CD4-positive, alpha-beta T cell (primary cell): ENCODE results near the gene SIN3A. TPM values are rescaled to one million over a fixed set of nuclear protein-coding genes. Genes with fewer than 3 reads are reported as not detected.

Experiments used
- ATAC-seq: fragments of 200-7000 bp; cut with Tn5 transposase; one replicate; pipeline ENCODE4 v1.10.0; 2022; ENCODE audit warnings: mild to moderate bottlenecking; ENCODE audit not compliant: poor library complexity
- CTCF ChIA-PET: fragments of 350-600 bp; sonication (Branson Sonifier 250); formaldehyde crosslinking; loops from one replicate; lab custom pipeline; 2021; ENCODE audit warnings: antibody characterized with exemption, inconsistent platforms; lab: Charles Lee
- POLR2A ChIA-PET: fragments of 350-600 bp; sonication (Branson Sonifier 250); formaldehyde crosslinking; loops from one replicate; lab custom pipeline; 2021; ENCODE audit warnings: antibody characterized with exemption, inconsistent platforms; lab: Charles Lee
- DNase-seq, 14 experiments: peaks; one replicate each; pipeline ENCODE4 v3.0.0-alpha.2; 2013 to 2020; ENCODE audit warnings: mixed read lengths in 2 of 14
- H3K27ac ChIP-seq, 2 donors: one replicate each; pipeline versions ENCODE4 v1.5.1 to v1.7.0; 2013; ENCODE audit warnings: low read length in 2 of 2, low read depth in 1 of 2, mild to moderate bottlenecking in 1 of 2
- H3K27me3 ChIP-seq, 2 experiments: 1 replicate in 1 of 2; 2 replicates in 1 of 2; pipeline versions ENCODE4 v1.6.1 to v1.7.0; 2013; ENCODE audit warnings: low read length in 2 of 2, control low read depth in 1 of 2, mild to moderate bottlenecking in 1 of 2, moderate library complexity in 1 of 2; ENCODE audit not compliant: insufficient read depth in 2 of 2, control insufficient read depth in 1 of 2
- H3K36me3 ChIP-seq: one replicate; pipeline ENCODE4 v1.6.1; 2013; ENCODE audit warnings: low read length, control low read depth; ENCODE audit not compliant: insufficient read depth
- H3K4me1 ChIP-seq: one replicate; pipeline ENCODE4 v1.6.1; 2013; ENCODE audit warnings: low read length, control low read depth; ENCODE audit not compliant: insufficient read depth
- H3K4me3 ChIP-seq: one replicate; pipeline ENCODE4 v1.5.1; 2013; ENCODE audit warnings: mild to moderate bottlenecking, low read length, moderate library complexity
- H3K9me3 ChIP-seq, 2 experiments: 1 replicate in 1 of 2; 2 replicates in 1 of 2; pipeline versions ENCODE4 v1.6.1 to v1.7.0; 2013; ENCODE audit warnings: low read length in 2 of 2, mild to moderate bottlenecking in 2 of 2, control low read depth in 1 of 2, moderate library complexity in 1 of 2; ENCODE audit not compliant: control insufficient read depth in 1 of 2, insufficient read depth in 1 of 2
- H3K27ac Mint-ChIP-seq: one replicate; pipeline ENCODE4 v1.8.0; 2020; ENCODE audit warnings: mixed read lengths
- H3K27me3 Mint-ChIP-seq: one replicate; pipeline ENCODE4 v1.8.0; 2021; ENCODE audit warnings: mixed read lengths
- H3K36me3 Mint-ChIP-seq: one replicate; pipeline ENCODE4 v1.8.0; 2021; ENCODE audit warnings: low read depth, mixed read lengths
- H3K4me1 Mint-ChIP-seq: one replicate; pipeline ENCODE4 v1.8.0; 2021; ENCODE audit warnings: low read depth, mixed read lengths
- H3K4me3 Mint-ChIP-seq: one replicate; pipeline ENCODE4 v1.8.0; 2020; ENCODE audit warnings: mild to moderate bottlenecking, mixed read lengths
- H3K9me3 Mint-ChIP-seq: one replicate; pipeline ENCODE4 v1.8.0; 2020; ENCODE audit warnings: mixed read lengths
- CTCF ChIP-seq: fragments of 200-600 bp; IDR thresholded peaks from one replicate; pipeline ENCODE4 v1.8.0; 2022; ENCODE audit warnings: antibody characterized with exemption, mild to moderate bottlenecking
- intact Hi-C, 2 experiments: fragments of 100-400 bp; cut with DNase I in 1 of 2; cut with micrococcal nuclease in 1 of 2; formaldehyde crosslinking; loops; one replicate each; pipeline versions ENCODE4 v1.15.1 to v1.9.0; 2023 to 2025; cut with DNase I, micrococcal nuclease
- total RNA-seq, 174 experiments: library from RNA in 2 of 174; stranded (reverse) in 2 of 174; gene quantifications; one replicate each; pipeline ENCODE4 v1.2.3 and lab custom pipeline; 2021 to 2026

Gene SIN3A
- total RNA-seq, 2 experiments from 2014 or later, result 136 to 141 TPM

- ChIA-PET CTCF (interaction anchor here (1.3 kb wide), 1 partner anchor 11 kb away, joined by 3 read pairs; no protein-coding TSS in a partner anchor), POLR2A (interaction anchor here (1.6 kb wide), 1 partner anchor 11 kb away, joined by 6 read pairs; the partner anchor contains the start of gene MAN2C1)
- Histone ChIP-seq H3K27ac (no peak overlapping the region), H3K27me3 (no peaks in the 10 kb centered on the region), H3K4me3 (no peak overlapping the region), H3K36me3 (peaks cover 48% of the 10 kb centered on the region), H3K9me3 (peaks cover 0 to 13% of the 10 kb centered on the region in 2 experiments), H3K4me1 (no peaks in the 10 kb centered on the region)
- no peak for DNase-seq
- intact Hi-C loops, result no loop called here
- Mint-ChIP-seq H3K4me3 (no peak overlapping the region), H3K27ac (no peak overlapping the region), H3K36me3 (peaks cover 38% of the 10 kb centered on the region), H3K27me3 (no peaks in the 10 kb centered on the region), H3K4me1 (no peaks in the 10 kb centered on the region), H3K9me3 (no peaks in the 10 kb centered on the region)
- no peak for ATAC-seq
- TF ChIP-seq CTCF, result no peak
These were observed 95.0 kb downstream of the SIN3A start for GRCh38 chr15:75356517-75356916.

GRCh38 chr15:75356006-75356405 is 95.5 kb downstream of the SIN3A start:
- Histone ChIP-seq H3K36me3 (peaks cover 43% of the 10 kb centered on the region), H3K4me1 (peaks cover 3% of the 10 kb centered on the region), H3K27ac (no peak overlapping the region), H3K4me3 (no peak overlapping the region), H3K27me3 (no peaks in the 10 kb centered on the region), H3K9me3 (peaks cover 0 to 12% of the 10 kb centered on the region in 2 experiments)
- intact Hi-C loops, result no loop called here
- DNase-seq (no peak), ATAC-seq (no peak)
- H3K9me3 Mint-ChIP-seq, result no peaks in the 10 kb centered on the region
- CTCF ChIA-PET, result no interaction called here
- peaks cover 4% of the 10 kb centered on the region for H3K4me1 Mint-ChIP-seq
- POLR2A ChIA-PET, result interaction anchor here (1.6 kb wide), 1 partner anchor 12 kb away, joined by 6 read pairs; the partner anchor contains the start of gene MAN2C1
- no peak overlapping the region for H3K27ac Mint-ChIP-seq
- H3K36me3 Mint-ChIP-seq, result peaks cover 33% of the 10 kb centered on the region
- no peak overlapping the region for H3K4me3 Mint-ChIP-seq
- TF ChIP-seq CTCF, result no peak
- H3K27me3 Mint-ChIP-seq, result no peaks in the 10 kb centered on the region

GRCh38 chr15:75355369-75355768 is 96.1 kb downstream of the SIN3A start:
- CTCF ChIA-PET, result no interaction called here

More at GRCh38 chr15:75355369-75355768, 96.1 kb downstream of the SIN3A start:
- intact Hi-C loops, result no loop called here
- Mint-ChIP-seq H3K9me3 (no peaks in the 10 kb centered on the region), H3K4me3 (no peak overlapping the region), H3K4me1 (peaks cover 10% of the 10 kb centered on the region), H3K36me3 (peaks cover 26% of the 10 kb centered on the region), H3K27me3 (no peaks in the 10 kb centered on the region), H3K27ac (peak overlapping the region; percentile 39)
- DNase-seq (no peak), ATAC-seq (no peak)
- H3K27ac ChIP-seq, result no peak overlapping the region
- no peak for TF ChIP-seq CTCF
- H3K27me3 ChIP-seq, result no peaks in the 10 kb centered on the region
- H3K4me3 ChIP-seq, result no peak overlapping the region
- H3K36me3 ChIP-seq, result peaks cover 37% of the 10 kb centered on the region
- H3K9me3 ChIP-seq, result peaks cover 0 to 17% of the 10 kb centered on the region in 2 experiments
- POLR2A ChIA-PET, result interaction anchor here (9.6 kb wide), 1 partner anchor 13 kb away, joined by 146 read pairs; the partner anchor contains the start of gene MAN2C1
- H3K4me1 ChIP-seq, result peaks cover 8% of the 10 kb centered on the region
